ENCODE results near the gene PRKAR1B. TPM values are rescaled to one million over a fixed set of nuclear protein-coding genes. Genes with fewer than 3 reads are reported as not detected.

PRKAR1B gene
- total RNA-seq, 1 experiment from 2014 or later: 14.1 TPM

- Histone ChIP-seq H3K27me3 (ENCODE audit: insufficient read depth, low read length) (no peaks in the 10 kb centered on the region), H3K9me2 (ENCODE audit: insufficient read depth) (no peaks in the 10 kb centered on the region), H3K4me2 (ENCODE audit: low read length) (peak overlapping the region; percentile 5; the same call in 1 of the 2 replicates), H3K79me2 (ENCODE audit: insufficient read depth, low read length) (peaks cover 50% of the 10 kb centered on the region), H3K27ac (ENCODE audit: low read depth, low read length) (no peak overlapping the region), H3K4me3 (replicated peaks in 1 of 2; ENCODE audit: low read depth in 1 of 2, low read length in 2 of 2) (no peak overlapping the region), H4K20me1 (ENCODE audit: insufficient read depth) (no peaks in the 10 kb centered on the region), H3K9ac (ENCODE audit: low read length) (no peak overlapping the region), H3K9me3 (ENCODE audit: control insufficient read depth in 1 of 2, insufficient read depth in 1 of 2, low read depth in 1 of 2, low read length in 2 of 2) (no peaks in the 10 kb centered on the region), H3K4me1 (ENCODE audit: control insufficient read depth in 1 of 2, insufficient read depth in 2 of 2, low read length in 2 of 2) (peaks cover 3 to 28% of the 10 kb centered on the region in 2 experiments; a peak in 3 of 4 replicates), H2AFZ (ENCODE audit: low read depth, low read length, poor library complexity, severe bottlenecking) (no peak overlapping the region), H3K36me3 (ENCODE audit: control insufficient read depth in 1 of 2, insufficient read depth in 2 of 2, low read length in 2 of 2) (no peaks in the 10 kb centered on the region; a peak in 2 of 4 replicates)
- POLR2A ChIA-PET: no interaction called here
- ATAC-seq: no peak; the same call in 1 of the 2 replicates
- RAD21 ChIA-PET (ENCODE audit: low non-redundant PET in 1 of 2, low total read pairs in 2 of 2, uncharacterized antibody in 2 of 2, unreplicated experiment in 2 of 2): no interaction called here
- DNase-seq (ENCODE audit: low read depth, low spot score): no peak
- no TSS peak for BruUV-seq (replicated peaks)
- TF ChIP-seq POLR2A (IDR thresholded peaks at IDR 0.05; ENCODE audit: borderline replicate concordance, extremely low read depth, insufficient read depth, insufficient read length): no peak
- no peak for TF ChIP-seq CEBPB (IDR thresholded peaks at IDR 0.05; ENCODE audit: low read depth)
- TF ChIP-seq ZNF274 (IDR thresholded peaks at IDR 0.05; ENCODE audit: low read depth, low read length): no peak
- no peak for TF ChIP-seq SIN3A (IDR thresholded peaks at IDR 0.05; ENCODE audit: low read depth)
- TF ChIP-seq SP1 (IDR thresholded peaks at IDR 0.05; ENCODE audit: low read depth): no peak
- intact Hi-C loops (cut with micrococcal nuclease): loop anchor here (5.0 to 10.0 kb wide), 2 partner anchors 190 to 212 kb away; partner anchors contain the start of genes DNAAF5 and PRKAR1B
- CTCF ChIA-PET: no interaction called here
Observed at GRCh38 chr7:514651-515598, 212.2 kb downstream of the PRKAR1B start.

GRCh38 chr7:514242-514641 lies 212.8 kb downstream of the PRKAR1B start:
- POLR2A ChIA-PET: no interaction called here
- no TSS peak for BruUV-seq (replicated peaks)
- H3K79me2 ChIP-seq (ENCODE audit: insufficient read depth, low read length): peaks cover 50% of the 10 kb centered on the region

More at GRCh38 chr7:514242-514641, 212.8 kb downstream of the PRKAR1B start:
- Histone ChIP-seq H3K36me3 (ENCODE audit: control insufficient read depth in 1 of 2, insufficient read depth in 2 of 2, low read length in 2 of 2) (no peaks in the 10 kb centered on the region; a peak in 2 of 4 replicates), H3K27me3 (ENCODE audit: insufficient read depth, low read length) (no peaks in the 10 kb centered on the region), H3K4me2 (ENCODE audit: low read length) (no peak overlapping the region), H4K20me1 (ENCODE audit: insufficient read depth) (no peaks in the 10 kb centered on the region), H3K4me3 (replicated peaks in 1 of 2; ENCODE audit: low read depth in 1 of 2, low read length in 2 of 2) (no peak overlapping the region), H3K9me2 (ENCODE audit: insufficient read depth) (no peaks in the 10 kb centered on the region), H3K9ac (ENCODE audit: low read length) (no peak overlapping the region), H3K4me1 (ENCODE audit: control insufficient read depth in 1 of 2, insufficient read depth in 2 of 2, low read length in 2 of 2) (peaks cover 3 to 27% of the 10 kb centered on the region in 2 experiments; a peak in 3 of 4 replicates), H3K9me3 (ENCODE audit: control insufficient read depth in 1 of 2, insufficient read depth in 1 of 2, low read depth in 1 of 2, low read length in 2 of 2) (no peaks in the 10 kb centered on the region), H3K27ac (ENCODE audit: low read depth, low read length) (no peak overlapping the region), H2AFZ (ENCODE audit: low read depth, low read length, poor library complexity, severe bottlenecking) (no peak overlapping the region)
- RAD21 ChIA-PET (ENCODE audit: low non-redundant PET in 1 of 2, low total read pairs in 2 of 2, uncharacterized antibody in 2 of 2, unreplicated experiment in 2 of 2): no interaction called here
- ATAC-seq (no peak), DNase-seq (ENCODE audit: low read depth, low spot score) (no peak)
- TF ChIP-seq RAD21 (IDR thresholded peaks at IDR 0.05; ENCODE audit: low read depth) (no peak), ZNF274 (IDR thresholded peaks at IDR 0.05; ENCODE audit: low read depth, low read length) (no peak), SRF (IDR thresholded peaks at IDR 0.05; ENCODE audit: low read depth) (no peak), EGR1 (IDR thresholded peaks at IDR 0.05; ENCODE audit: low read depth) (no peak), CEBPB (IDR thresholded peaks at IDR 0.05; ENCODE audit: low read depth) (no peak)
- intact Hi-C loops (cut with micrococcal nuclease): loop anchor here (10.0 kb wide), 1 partner anchor 189 kb away; no protein-coding TSS in a partner anchor
- CTCF ChIA-PET: no interaction called here

Measured in HCT116 (cell line).